Activated B cell treated with CpG ODN at 0.5 μM for 24 hours (primary cell): ENCODE data around the gene SEC24A. TPM values are rescaled to one million over a fixed set of nuclear protein-coding genes. Genes with fewer than 3 reads are reported as not detected.

Source experiments
- ATAC-seq: fragments of 200-7000 bp; cut with Tn5 transposase; one replicate; pipeline ENCODE4 v1.10.0; 2021; ENCODE audit warnings: low read depth, mild to moderate bottlenecking, moderate library complexity
- CTCF ChIA-PET: fragments of 350-600 bp; sonication (Branson Sonifier 250); formaldehyde crosslinking; loops from one replicate; lab custom pipeline; 2021; ENCODE audit warnings: antibody characterized with exemption; lab: Charles Lee
- POLR2A ChIA-PET: fragments of 350-600 bp; sonication (Branson Sonifier 250); formaldehyde crosslinking; loops from one replicate; lab custom pipeline; 2021; ENCODE audit warnings: antibody characterized with exemption; lab: Charles Lee
- DNase-seq: peaks from one replicate; pipeline ENCODE4 v3.0.0; 2022
- H3K27ac Mint-ChIP-seq: one replicate; pipeline ENCODE4 v1.8.0; 2020; ENCODE audit warnings: mixed read lengths
- H3K27me3 Mint-ChIP-seq: one replicate; pipeline ENCODE4 v1.8.0; 2021; ENCODE audit warnings: mixed read lengths
- H3K36me3 Mint-ChIP-seq: one replicate; pipeline ENCODE4 v1.8.0; 2021; ENCODE audit warnings: low read depth, mixed read lengths
- H3K4me1 Mint-ChIP-seq: one replicate; pipeline ENCODE4 v1.8.0; 2021; ENCODE audit warnings: mixed read lengths
- H3K4me3 Mint-ChIP-seq: one replicate; pipeline ENCODE4 v1.8.0; 2020; ENCODE audit warnings: mild to moderate bottlenecking, mixed read lengths
- H3K9me3 Mint-ChIP-seq: one replicate; pipeline ENCODE4 v1.8.0; 2020; ENCODE audit warnings: mixed read lengths
- intact Hi-C: fragments of 100-400 bp; cut with micrococcal nuclease; formaldehyde crosslinking; loops from one replicate; pipeline ENCODE4 v1.15.1; 2024
- total RNA-seq: library from RNA; stranded (reverse); gene quantifications from 2 replicates; pipeline ENCODE4 v1.2.3, GENCODE V29; 2022
- TF ChIP-seq, protein P1 (sequence below): fragments of 200-600 bp; IDR thresholded peaks from one replicate; pipeline ENCODE4 v1.8.0; 2022; ENCODE audit warnings: antibody characterized with exemption, mild to moderate bottlenecking

SEC24A gene
- total RNA-seq, 1 donor from 2014 or later, result 15.6 TPM

DNA sequence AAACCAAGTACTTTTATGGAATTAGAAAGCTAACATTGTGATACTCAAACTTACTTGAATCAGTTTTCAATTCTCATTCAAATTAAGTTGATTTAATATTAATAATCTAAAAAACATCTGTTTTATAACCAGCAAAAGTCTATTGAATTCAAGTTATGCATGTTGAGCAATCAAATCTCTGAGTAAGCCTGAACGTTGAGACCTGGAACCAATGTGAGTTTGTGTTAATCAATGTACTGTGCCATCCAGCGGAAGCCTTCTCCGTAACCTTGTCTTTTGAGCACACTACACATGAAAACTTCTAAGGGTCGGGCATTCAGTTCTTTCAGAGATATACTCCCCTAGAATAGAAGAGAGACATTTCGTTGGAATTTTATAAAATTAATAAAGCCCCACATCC lies 41.9 kb upstream of the SEC24A start:
- intact Hi-C loops, result no loop called here
- Mint-ChIP-seq H3K27ac (no peak overlapping the region), H3K4me1 (no peaks in the 10 kb centered on the region), H3K27me3 (no peaks in the 10 kb centered on the region), H3K36me3 (peaks cover 72% of the 10 kb centered on the region), H3K9me3 (no peaks in the 10 kb centered on the region), H3K4me3 (no peak overlapping the region)
- DNase-seq (no peak), ATAC-seq (no peak)
- POLR2A ChIA-PET, result no interaction called here
- CTCF ChIA-PET, result no interaction called here
- TF ChIP-seq, protein P1, sequence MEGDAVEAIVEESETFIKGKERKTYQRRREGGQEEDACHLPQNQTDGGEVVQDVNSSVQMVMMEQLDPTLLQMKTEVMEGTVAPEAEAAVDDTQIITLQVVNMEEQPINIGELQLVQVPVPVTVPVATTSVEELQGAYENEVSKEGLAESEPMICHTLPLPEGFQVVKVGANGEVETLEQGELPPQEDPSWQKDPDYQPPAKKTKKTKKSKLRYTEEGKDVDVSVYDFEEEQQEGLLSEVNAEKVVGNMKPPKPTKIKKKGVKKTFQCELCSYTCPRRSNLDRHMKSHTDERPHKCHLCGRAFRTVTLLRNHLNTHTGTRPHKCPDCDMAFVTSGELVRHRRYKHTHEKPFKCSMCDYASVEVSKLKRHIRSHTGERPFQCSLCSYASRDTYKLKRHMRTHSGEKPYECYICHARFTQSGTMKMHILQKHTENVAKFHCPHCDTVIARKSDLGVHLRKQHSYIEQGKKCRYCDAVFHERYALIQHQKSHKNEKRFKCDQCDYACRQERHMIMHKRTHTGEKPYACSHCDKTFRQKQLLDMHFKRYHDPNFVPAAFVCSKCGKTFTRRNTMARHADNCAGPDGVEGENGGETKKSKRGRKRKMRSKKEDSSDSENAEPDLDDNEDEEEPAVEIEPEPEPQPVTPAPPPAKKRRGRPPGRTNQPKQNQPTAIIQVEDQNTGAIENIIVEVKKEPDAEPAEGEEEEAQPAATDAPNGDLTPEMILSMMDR, result no peak

DNA sequence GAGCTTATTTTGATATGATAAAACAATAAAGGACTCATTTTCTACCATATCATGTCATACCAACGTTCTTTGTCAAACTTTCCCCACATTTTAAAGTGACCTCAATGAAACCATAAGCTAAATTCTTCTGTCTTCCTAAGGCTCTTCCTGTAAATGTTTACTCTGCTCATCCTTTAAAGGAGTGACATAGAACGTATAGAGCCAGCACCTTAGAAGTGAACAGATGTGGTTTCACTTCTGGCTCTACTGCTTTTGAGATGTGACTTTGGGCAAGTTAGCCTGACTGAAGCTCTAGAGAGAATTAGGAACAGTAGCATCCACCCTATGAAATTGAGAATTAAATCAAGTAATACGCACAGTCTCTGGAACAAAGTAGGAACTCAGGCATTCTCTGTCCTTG lies 40.0 kb upstream of the SEC24A start:
- ChIA-PET CTCF (no interaction called here), POLR2A (interaction anchor here (0.6 to 0.9 kb wide), 3 partner anchors 9 to 59 kb away, joined by 3 to 8 read pairs (median 3); no protein-coding TSS in a partner anchor)
- intact Hi-C loops, result no loop called here
- Mint-ChIP-seq H3K4me1 (no peaks in the 10 kb centered on the region), H3K4me3 (no peak overlapping the region), H3K27me3 (no peaks in the 10 kb centered on the region), H3K9me3 (no peaks in the 10 kb centered on the region), H3K36me3 (peaks cover 82% of the 10 kb centered on the region), H3K27ac (no peak overlapping the region)
- DNase-seq, result no peak
- TF ChIP-seq, protein P1, result no peak
- ATAC-seq, result no peak

DNA sequence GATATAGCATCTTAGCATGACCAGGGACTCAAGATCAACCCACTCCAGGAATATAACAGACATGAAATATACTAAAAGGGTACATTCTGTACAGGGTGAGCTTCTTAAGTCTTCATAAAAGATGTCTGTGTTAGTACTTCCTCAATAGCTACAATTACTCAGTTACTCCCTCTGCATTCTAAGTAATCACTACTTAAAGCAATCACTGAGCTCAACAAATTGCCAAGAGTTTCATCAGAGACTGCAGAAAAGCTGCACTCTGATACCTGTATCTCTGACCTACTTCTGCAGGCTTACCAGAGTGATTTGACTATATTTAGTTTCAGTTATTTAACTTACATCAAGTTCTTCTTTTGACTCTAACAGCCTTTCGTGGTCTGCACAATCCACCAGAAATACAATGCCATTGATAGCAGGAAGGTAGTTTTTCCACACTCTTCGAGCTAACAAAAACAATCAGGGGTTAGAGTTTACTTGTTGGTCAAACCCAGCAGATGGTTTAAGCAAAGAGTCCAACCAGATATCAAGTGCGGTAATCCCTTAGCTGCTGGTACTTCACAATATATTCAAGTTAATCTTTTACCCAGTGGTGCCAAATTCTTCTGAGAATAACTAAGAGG lies 39.2 kb upstream of the SEC24A start:
- Mint-ChIP-seq H3K4me1 (no peaks in the 10 kb centered on the region), H3K27me3 (no peaks in the 10 kb centered on the region), H3K36me3 (peaks cover 82% of the 10 kb centered on the region), H3K9me3 (no peaks in the 10 kb centered on the region), H3K27ac (no peak overlapping the region), H3K4me3 (no peak overlapping the region)
- TF ChIP-seq, protein P1, result no peak
- intact Hi-C loops, result no loop called here
- POLR2A ChIA-PET, result no interaction called here
- ATAC-seq (no peak), DNase-seq (no peak)
- CTCF ChIA-PET, result no interaction called here

DNA sequence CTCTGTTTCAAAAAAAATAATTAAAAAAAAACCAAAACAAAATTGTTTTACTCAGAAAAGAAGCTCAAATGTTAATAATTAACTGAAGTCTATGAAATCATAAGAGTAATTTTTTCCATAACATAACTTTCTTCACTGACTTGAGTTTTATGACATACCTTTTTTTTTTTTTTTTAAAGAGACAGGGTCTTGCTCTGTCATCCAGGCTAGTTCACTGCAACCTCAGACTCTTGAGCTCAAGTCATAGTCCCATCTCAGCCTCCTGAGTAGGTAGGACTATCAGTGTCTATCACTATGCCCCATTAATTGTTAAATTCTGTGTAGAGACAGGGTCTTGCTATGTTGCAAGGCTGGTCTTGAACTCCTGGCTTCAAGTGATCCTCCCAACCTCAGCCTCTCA lies 37.9 kb upstream of the SEC24A start:
- Mint-ChIP-seq H3K4me3 (no peak overlapping the region), H3K27me3 (no peaks in the 10 kb centered on the region), H3K9me3 (no peaks in the 10 kb centered on the region), H3K4me1 (no peaks in the 10 kb centered on the region), H3K36me3 (peaks cover 78% of the 10 kb centered on the region), H3K27ac (no peak overlapping the region)
- ChIA-PET CTCF (no interaction called here), POLR2A (no interaction called here)
- intact Hi-C loops, result no loop called here
- ATAC-seq, result no peak
- TF ChIP-seq, protein P1, result no peak
- DNase-seq, result no peak

DNA sequence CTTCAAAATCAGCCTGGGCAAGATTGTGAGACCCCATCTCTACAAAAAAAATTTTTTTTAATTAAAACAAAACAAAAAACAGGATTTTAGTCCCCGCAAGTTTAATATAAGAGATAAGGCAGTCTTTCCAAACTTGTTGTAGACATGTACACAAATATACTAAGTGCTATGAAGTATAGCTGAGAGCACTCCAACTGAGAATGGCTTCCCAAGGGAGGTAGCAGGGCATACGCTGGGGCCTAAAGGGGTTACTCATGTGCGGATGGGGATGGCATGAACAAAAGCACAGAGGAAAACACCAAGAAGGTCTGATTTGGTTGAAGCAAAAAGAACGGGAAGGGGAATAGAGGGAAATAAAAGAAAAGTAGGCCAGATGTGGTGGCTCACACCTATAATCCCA lies 37.1 kb upstream of the SEC24A start:
- POLR2A ChIA-PET, result no interaction called here
- Mint-ChIP-seq H3K4me1 (no peaks in the 10 kb centered on the region), H3K27me3 (no peaks in the 10 kb centered on the region), H3K4me3 (no peak overlapping the region), H3K27ac (no peak overlapping the region), H3K9me3 (no peaks in the 10 kb centered on the region), H3K36me3 (peaks cover 71% of the 10 kb centered on the region)
- intact Hi-C loops, result no loop called here
- ATAC-seq (no peak), DNase-seq (no peak)
- TF ChIP-seq, protein P1, result no peak
- CTCF ChIA-PET, result no interaction called here
